Tibial nerve (tissue), 4 donors: ENCODE measurements around the gene TM2D1.

Experiments
- CTCF ChIP-seq, 5 experiments: fragments of 200-600 bp in 3 of 5; fragments of 450-650 bp in 2 of 5; sonication (generic) in 3 of 5; IDR thresholded peaks; one replicate each; pipeline ENCODE4 v1.5.1; 2016 to 2019; ENCODE audit warnings: antibody characterized with exemption in 5 of 5, mild to moderate bottlenecking in 3 of 5, moderate library complexity in 2 of 5
- EP300 ChIP-seq, 2 donors: sonication (generic); formaldehyde crosslinking; IDR thresholded peaks; one replicate each; pipeline ENCODE4 v1.6.1; 2017; ENCODE audit warnings: antibody characterized with exemption in 2 of 2, mild to moderate bottlenecking in 1 of 2
- POLR2A ChIP-seq, 2 donors: fragments of 450-650 bp; IDR thresholded peaks; one replicate each; pipeline ENCODE4 v1.6.1; 2017; ENCODE audit warnings: antibody characterized with exemption in 2 of 2, mild to moderate bottlenecking in 2 of 2, moderate library complexity in 2 of 2

- TF ChIP-seq CTCF (IDR thresholded peaks at IDR 0.05): no peak
- TF ChIP-seq POLR2A (IDR thresholded peaks at IDR 0.05): no peak
- no peak for TF ChIP-seq EP300 (IDR thresholded peaks at IDR 0.05)
Observed at GRCh38 chr1:61636376-61636775, 88.6 kb downstream of the TM2D1 start.
